ENCODE data around the gene NEO1. TPM values are rescaled to one million over a fixed set of nuclear protein-coding genes. Genes with fewer than 3 reads are reported as not detected.
A peak's percentile ranks its signal among the peaks of the same experiment; 100 is the strongest.

The NEO1 gene
- total RNA-seq, 1 donor from 2014 or later, result 37.8 TPM

- H3K9me3 ChIP-seq, result no peaks in the 10 kb centered on the region
- H3K4me3 ChIP-seq, result no peak overlapping the region
- peaks cover 6% of the 10 kb centered on the region for H3K27me3 ChIP-seq (ENCODE audit: low read depth)
- no peak overlapping the region for H3K27ac ChIP-seq
- H3K4me1 ChIP-seq, result no peaks in the 10 kb centered on the region
- DNase-seq (peak; percentile 76), ATAC-seq (peak; percentile 74 to 75)
- no peaks in the 10 kb centered on the region for H3K36me3 ChIP-seq
- no peak for TF ChIP-seq CTCF (IDR thresholded peaks at IDR 0.05)
- intact Hi-C loops (cut with DNase I), result no loop called here
These were observed 294.6 kb downstream of the NEO1 start for GRCh38 chr15:73346735-73347312.

- intact Hi-C loops (cut with DNase I), result no loop called here
- ATAC-seq (no peak), DNase-seq (no peak)
- no peak overlapping the region for H3K27ac ChIP-seq
- H3K4me3 ChIP-seq, result no peak overlapping the region
- no peaks in the 10 kb centered on the region for H3K4me1 ChIP-seq
- no peak for TF ChIP-seq CTCF (IDR thresholded peaks at IDR 0.05)
- H3K9me3 ChIP-seq, result no peaks in the 10 kb centered on the region
- peaks cover 1% of the 10 kb centered on the region for H3K27me3 ChIP-seq (ENCODE audit: low read depth)
- no peaks in the 10 kb centered on the region for H3K36me3 ChIP-seq
These were observed 296.9 kb downstream of the NEO1 start for GRCh38 chr15:73349191-73349590.

- TF ChIP-seq CTCF (IDR thresholded peaks at IDR 0.05), result no peak
- no peaks in the 10 kb centered on the region for H3K27me3 ChIP-seq (ENCODE audit: low read depth)
- no peaks in the 10 kb centered on the region for H3K36me3 ChIP-seq
- no peaks in the 10 kb centered on the region for H3K9me3 ChIP-seq
- H3K4me3 ChIP-seq, result no peak overlapping the region
- no peaks in the 10 kb centered on the region for H3K4me1 ChIP-seq
- intact Hi-C loops (cut with DNase I), result no loop called here
- no peak for DNase-seq
- no peak overlapping the region for H3K27ac ChIP-seq
- ATAC-seq, result peak in 1 of 2 donors; percentile 37
These were observed 299.8 kb downstream of the NEO1 start for GRCh38 chr15:73352082-73352481.

GRCh38 chr15:73353734-73354133 is 301.5 kb downstream of the NEO1 start:
- no peak for TF ChIP-seq CTCF (IDR thresholded peaks at IDR 0.05)
- no peaks in the 10 kb centered on the region for H3K27me3 ChIP-seq (ENCODE audit: low read depth)

GRCh38 chr15:73354241-73354640 is 302.0 kb downstream of the NEO1 start:
- intact Hi-C loops (cut with DNase I), result no loop called here
- DNase-seq, result no peak
- no peak for TF ChIP-seq CTCF (IDR thresholded peaks at IDR 0.05)

More at GRCh38 chr15:73353734-73354133, 301.5 kb downstream of the NEO1 start:
- Histone ChIP-seq H3K9me3 (no peaks in the 10 kb centered on the region), H3K27ac (no peak overlapping the region), H3K36me3 (no peaks in the 10 kb centered on the region), H3K4me3 (no peak overlapping the region), H3K4me1 (no peaks in the 10 kb centered on the region)
- no peak for DNase-seq
- no peak for ATAC-seq
- intact Hi-C loops (cut with DNase I), result no loop called here

More at GRCh38 chr15:73354241-73354640, 302.0 kb downstream of the NEO1 start:
- H3K4me1 ChIP-seq, result no peaks in the 10 kb centered on the region
- no peak overlapping the region for H3K4me3 ChIP-seq
- no peaks in the 10 kb centered on the region for H3K27me3 ChIP-seq (ENCODE audit: low read depth)
- H3K9me3 ChIP-seq, result no peaks in the 10 kb centered on the region
- H3K36me3 ChIP-seq, result no peaks in the 10 kb centered on the region
- no peak overlapping the region for H3K27ac ChIP-seq
- no peak for ATAC-seq

Measured in lower lobe of right lung (tissue), 2 donors.